ENCODE data around the gene ATP11B. TPM values are rescaled to one million over a fixed set of nuclear protein-coding genes. Genes with fewer than 3 reads are reported as not detected.

The ATP11B gene
- total and polyA plus RNA-seq, 2 experiments from 2014 or later: 5.8 to 24.7 TPM

DNA sequence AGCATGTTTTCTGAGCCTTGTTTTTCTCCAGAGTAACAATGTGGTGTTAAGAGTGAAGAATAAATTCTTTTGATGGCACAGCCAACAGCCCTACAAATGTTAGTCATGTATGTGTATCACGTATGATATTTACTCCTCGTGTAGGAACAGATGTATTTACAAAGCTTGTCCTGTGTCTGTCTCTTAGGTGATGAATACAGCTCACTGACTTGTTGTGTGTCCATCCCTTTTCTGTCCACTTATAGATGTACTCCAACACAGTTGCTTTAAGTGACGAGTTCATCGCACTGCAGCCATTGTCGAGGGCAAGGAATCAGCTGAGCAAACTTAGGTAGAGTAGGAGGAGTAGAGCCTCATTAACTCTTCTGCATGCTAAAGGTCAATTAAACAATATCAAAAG, 108.9 kb downstream of the ATP11B start:
- no peaks in the 10 kb centered on the region for H3K79me2 ChIP-seq (replicated peaks; ENCODE audit: insufficient read depth)
- H3K9me3 Mint-ChIP-seq: no peaks in the 10 kb centered on the region
- no peaks in the 10 kb centered on the region for H4K20me1 ChIP-seq (replicated peaks; ENCODE audit: insufficient read depth)
- H3F3A ChIP-seq (replicated peaks; ENCODE audit: low read depth): no peaks in the 10 kb centered on the region
- H3K4me1 ChIP-seq (ENCODE audit: insufficient read depth): no peaks in the 10 kb centered on the region
- no peak overlapping the region for H3K4me2 ChIP-seq
- H2AFZ ChIP-seq: no peak overlapping the region
- H3K36me3 Mint-ChIP-seq (ENCODE audit: low read depth): no peaks in the 10 kb centered on the region
- DNase-seq (ENCODE audit: low spot score): no peak
- H3K27me3 ChIP-seq (ENCODE audit: insufficient read depth): no peaks in the 10 kb centered on the region
- no peaks in the 10 kb centered on the region for H3K27me3 Mint-ChIP-seq (ENCODE audit: insufficient read depth, low read depth, poor library complexity)
- no peak overlapping the region for H3K27ac Mint-ChIP-seq
- TF ChIP-seq JUNB (IDR thresholded peaks at IDR 0.05; ENCODE audit: unreplicated experiment): no peak
- TF ChIP-seq, protein P1, sequence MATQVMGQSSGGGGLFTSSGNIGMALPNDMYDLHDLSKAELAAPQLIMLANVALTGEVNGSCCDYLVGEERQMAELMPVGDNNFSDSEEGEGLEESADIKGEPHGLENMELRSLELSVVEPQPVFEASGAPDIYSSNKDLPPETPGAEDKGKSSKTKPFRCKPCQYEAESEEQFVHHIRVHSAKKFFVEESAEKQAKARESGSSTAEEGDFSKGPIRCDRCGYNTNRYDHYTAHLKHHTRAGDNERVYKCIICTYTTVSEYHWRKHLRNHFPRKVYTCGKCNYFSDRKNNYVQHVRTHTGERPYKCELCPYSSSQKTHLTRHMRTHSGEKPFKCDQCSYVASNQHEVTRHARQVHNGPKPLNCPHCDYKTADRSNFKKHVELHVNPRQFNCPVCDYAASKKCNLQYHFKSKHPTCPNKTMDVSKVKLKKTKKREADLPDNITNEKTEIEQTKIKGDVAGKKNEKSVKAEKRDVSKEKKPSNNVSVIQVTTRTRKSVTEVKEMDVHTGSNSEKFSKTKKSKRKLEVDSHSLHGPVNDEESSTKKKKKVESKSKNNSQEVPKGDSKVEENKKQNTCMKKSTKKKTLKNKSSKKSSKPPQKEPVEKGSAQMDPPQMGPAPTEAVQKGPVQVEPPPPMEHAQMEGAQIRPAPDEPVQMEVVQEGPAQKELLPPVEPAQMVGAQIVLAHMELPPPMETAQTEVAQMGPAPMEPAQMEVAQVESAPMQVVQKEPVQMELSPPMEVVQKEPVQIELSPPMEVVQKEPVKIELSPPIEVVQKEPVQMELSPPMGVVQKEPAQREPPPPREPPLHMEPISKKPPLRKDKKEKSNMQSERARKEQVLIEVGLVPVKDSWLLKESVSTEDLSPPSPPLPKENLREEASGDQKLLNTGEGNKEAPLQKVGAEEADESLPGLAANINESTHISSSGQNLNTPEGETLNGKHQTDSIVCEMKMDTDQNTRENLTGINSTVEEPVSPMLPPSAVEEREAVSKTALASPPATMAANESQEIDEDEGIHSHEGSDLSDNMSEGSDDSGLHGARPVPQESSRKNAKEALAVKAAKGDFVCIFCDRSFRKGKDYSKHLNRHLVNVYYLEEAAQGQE (IDR thresholded peaks at IDR 0.05; ENCODE audit: unreplicated experiment): no peak
- TF ChIP-seq, protein P2, sequence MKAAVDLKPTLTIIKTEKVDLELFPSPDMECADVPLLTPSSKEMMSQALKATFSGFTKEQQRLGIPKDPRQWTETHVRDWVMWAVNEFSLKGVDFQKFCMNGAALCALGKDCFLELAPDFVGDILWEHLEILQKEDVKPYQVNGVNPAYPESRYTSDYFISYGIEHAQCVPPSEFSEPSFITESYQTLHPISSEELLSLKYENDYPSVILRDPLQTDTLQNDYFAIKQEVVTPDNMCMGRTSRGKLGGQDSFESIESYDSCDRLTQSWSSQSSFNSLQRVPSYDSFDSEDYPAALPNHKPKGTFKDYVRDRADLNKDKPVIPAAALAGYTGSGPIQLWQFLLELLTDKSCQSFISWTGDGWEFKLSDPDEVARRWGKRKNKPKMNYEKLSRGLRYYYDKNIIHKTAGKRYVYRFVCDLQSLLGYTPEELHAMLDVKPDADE (IDR thresholded peaks at IDR 0.05): no peak
- TF ChIP-seq, protein P3, sequence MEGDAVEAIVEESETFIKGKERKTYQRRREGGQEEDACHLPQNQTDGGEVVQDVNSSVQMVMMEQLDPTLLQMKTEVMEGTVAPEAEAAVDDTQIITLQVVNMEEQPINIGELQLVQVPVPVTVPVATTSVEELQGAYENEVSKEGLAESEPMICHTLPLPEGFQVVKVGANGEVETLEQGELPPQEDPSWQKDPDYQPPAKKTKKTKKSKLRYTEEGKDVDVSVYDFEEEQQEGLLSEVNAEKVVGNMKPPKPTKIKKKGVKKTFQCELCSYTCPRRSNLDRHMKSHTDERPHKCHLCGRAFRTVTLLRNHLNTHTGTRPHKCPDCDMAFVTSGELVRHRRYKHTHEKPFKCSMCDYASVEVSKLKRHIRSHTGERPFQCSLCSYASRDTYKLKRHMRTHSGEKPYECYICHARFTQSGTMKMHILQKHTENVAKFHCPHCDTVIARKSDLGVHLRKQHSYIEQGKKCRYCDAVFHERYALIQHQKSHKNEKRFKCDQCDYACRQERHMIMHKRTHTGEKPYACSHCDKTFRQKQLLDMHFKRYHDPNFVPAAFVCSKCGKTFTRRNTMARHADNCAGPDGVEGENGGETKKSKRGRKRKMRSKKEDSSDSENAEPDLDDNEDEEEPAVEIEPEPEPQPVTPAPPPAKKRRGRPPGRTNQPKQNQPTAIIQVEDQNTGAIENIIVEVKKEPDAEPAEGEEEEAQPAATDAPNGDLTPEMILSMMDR (conservative IDR thresholded peaks at IDR 0.05; ENCODE audit: low read depth in 2 of 2): no peak
- TF ChIP-seq ZNF114 (CRISPR knock-in tag; IDR thresholded peaks at IDR 0.05): no peak
- TF ChIP-seq STAT1 (IDR thresholded peaks at IDR 0.05; ENCODE audit: unreplicated experiment): no peak
- no peak for TF ChIP-seq NANOG (IDR thresholded peaks at IDR 0.05; ENCODE audit: borderline replicate concordance)
- TF ChIP-seq POLR2AphosphoS5 (IDR thresholded peaks at IDR 0.05; ENCODE audit: low read depth): no peak
- TF ChIP-seq EZH2phosphoT487 (IDR thresholded peaks at IDR 0.05; ENCODE audit: unreplicated experiment): no peak
- no peak for TF ChIP-seq ZNF331 (CRISPR knock-in tag; IDR thresholded peaks at IDR 0.05; ENCODE audit: low read depth)
- TF ChIP-seq, protein P4, sequence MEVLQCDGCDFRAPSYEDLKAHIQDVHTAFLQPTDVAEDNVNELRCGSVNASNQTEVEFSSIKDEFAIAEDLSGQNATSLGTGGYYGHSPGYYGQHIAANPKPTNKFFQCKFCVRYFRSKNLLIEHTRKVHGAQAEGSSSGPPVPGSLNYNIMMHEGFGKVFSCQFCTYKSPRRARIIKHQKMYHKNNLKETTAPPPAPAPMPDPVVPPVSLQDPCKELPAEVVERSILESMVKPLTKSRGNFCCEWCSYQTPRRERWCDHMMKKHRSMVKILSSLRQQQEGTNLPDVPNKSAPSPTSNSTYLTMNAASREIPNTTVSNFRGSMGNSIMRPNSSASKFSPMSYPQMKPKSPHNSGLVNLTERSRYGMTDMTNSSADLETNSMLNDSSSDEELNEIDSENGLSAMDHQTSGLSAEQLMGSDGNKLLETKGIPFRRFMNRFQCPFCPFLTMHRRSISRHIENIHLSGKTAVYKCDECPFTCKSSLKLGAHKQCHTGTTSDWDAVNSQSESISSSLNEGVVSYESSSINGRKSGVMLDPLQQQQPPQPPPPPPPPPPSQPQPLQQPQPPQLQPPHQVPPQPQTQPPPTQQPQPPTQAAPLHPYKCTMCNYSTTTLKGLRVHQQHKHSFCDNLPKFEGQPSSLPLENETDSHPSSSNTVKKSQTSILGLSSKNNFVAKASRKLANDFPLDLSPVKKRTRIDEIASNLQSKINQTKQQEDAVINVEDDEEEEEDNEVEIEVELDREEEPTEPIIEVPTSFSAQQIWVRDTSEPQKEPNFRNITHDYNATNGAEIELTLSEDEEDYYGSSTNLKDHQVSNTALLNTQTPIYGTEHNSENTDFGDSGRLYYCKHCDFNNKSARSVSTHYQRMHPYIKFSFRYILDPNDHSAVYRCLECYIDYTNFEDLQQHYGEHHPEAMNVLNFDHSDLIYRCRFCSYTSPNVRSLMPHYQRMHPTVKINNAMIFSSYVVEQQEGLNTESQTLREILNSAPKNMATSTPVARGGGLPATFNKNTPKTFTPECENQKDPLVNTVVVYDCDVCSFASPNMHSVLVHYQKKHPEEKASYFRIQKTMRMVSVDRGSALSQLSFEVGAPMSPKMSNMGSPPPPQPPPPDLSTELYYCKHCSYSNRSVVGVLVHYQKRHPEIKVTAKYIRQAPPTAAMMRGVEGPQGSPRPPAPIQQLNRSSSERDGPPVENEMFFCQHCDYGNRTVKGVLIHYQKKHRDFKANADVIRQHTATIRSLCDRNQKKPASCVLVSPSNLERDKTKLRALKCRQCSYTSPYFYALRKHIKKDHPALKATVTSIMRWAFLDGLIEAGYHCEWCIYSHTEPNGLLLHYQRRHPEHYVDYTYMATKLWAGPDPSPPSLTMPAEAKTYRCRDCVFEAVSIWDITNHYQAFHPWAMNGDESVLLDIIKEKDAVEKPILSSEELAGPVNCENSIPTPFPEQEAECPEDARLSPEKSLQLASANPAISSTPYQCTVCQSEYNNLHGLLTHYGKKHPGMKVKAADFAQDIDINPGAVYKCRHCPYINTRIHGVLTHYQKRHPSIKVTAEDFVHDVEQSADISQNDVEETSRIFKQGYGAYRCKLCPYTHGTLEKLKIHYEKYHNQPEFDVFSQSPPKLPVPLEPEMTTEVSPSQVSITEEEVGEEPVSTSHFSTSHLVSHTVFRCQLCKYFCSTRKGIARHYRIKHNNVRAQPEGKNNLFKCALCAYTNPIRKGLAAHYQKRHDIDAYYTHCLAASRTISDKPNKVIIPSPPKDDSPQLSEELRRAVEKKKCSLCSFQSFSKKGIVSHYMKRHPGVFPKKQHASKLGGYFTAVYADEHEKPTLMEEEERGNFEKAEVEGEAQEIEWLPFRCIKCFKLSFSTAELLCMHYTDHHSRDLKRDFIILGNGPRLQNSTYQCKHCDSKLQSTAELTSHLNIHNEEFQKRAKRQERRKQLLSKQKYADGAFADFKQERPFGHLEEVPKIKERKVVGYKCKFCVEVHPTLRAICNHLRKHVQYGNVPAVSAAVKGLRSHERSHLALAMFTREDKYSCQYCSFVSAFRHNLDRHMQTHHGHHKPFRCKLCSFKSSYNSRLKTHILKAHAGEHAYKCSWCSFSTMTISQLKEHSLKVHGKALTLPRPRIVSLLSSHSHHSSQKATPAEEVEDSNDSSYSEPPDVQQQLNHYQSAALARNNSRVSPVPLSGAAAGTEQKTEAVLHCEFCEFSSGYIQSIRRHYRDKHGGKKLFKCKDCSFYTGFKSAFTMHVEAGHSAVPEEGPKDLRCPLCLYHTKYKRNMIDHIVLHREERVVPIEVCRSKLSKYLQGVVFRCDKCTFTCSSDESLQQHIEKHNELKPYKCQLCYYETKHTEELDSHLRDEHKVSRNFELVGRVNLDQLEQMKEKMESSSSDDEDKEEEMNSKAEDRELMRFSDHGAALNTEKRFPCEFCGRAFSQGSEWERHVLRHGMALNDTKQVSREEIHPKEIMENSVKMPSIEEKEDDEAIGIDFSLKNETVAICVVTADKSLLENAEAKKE (CRISPR knock-in tag; IDR thresholded peaks at IDR 0.05): no peak
- no peak for TF ChIP-seq EZH2 (IDR thresholded peaks at IDR 0.05; ENCODE audit: low read depth, unreplicated experiment)
- TF ChIP-seq CREB1 (CRISPR knock-in tag; IDR thresholded peaks at IDR 0.05; ENCODE audit: low read depth): no peak
- H3K36me3 ChIP-seq (ENCODE audit: insufficient read depth): no peaks in the 10 kb centered on the region
- ATAC-seq: no peak
- H3K27ac ChIP-seq (ENCODE audit: low read depth): no peak overlapping the region; the same call in 1 of the 2 replicates
- no peak overlapping the region for H3K4me3 ChIP-seq
- H3K9me2 ChIP-seq (ENCODE audit: insufficient read depth): no peaks in the 10 kb centered on the region
- H3K4me1 Mint-ChIP-seq: peaks cover 4% of the 10 kb centered on the region; the same call in 2 of the 3 replicates
- no peak overlapping the region for H3K4me3 Mint-ChIP-seq
